GM06990 (cell line): ENCODE data around the gene CTDP1.
A peak's percentile ranks its signal among the peaks of the same experiment; 100 is the strongest.
"Not testable (repeated sequence)": the region's sequence is repeated elsewhere in the genome, so short reads cannot be mapped to it uniquely, and the experiment has no call there.

Experiments
- DNase-seq: peaks from one replicate; pipeline ENCODE4 v3.0.0-alpha.2; 2011; ENCODE audit not compliant: insufficient read length; ENCODE audit errors: extremely low read depth
- H3K27me3 ChIP-seq: replicated peaks from 2 replicates; pipeline ENCODE4 v1.6.0; 2011; ENCODE audit warnings: low read length; ENCODE audit not compliant: control insufficient read depth, insufficient read depth
- H3K36me3 ChIP-seq: 2 replicates; pipeline ENCODE4 v1.5.1; 2011; ENCODE audit warnings: low read length; ENCODE audit not compliant: control insufficient read depth, insufficient read depth
- H3K4me3 ChIP-seq: replicated peaks from 2 replicates; pipeline ENCODE4 v1.5.1; 2011; ENCODE audit warnings: low read depth, mild to moderate bottlenecking, control low read depth, low read length
- TF ChIP-seq, protein P1 (sequence below): IDR thresholded peaks from 2 replicates; pipeline ENCODE4 v1.5.1; 2011; ENCODE audit warnings: low read length, control low read depth, mild to moderate bottlenecking, inconsistent platforms; ENCODE audit not compliant: insufficient read depth, poor library complexity, severe bottlenecking

The CTDP1 gene

DNA sequence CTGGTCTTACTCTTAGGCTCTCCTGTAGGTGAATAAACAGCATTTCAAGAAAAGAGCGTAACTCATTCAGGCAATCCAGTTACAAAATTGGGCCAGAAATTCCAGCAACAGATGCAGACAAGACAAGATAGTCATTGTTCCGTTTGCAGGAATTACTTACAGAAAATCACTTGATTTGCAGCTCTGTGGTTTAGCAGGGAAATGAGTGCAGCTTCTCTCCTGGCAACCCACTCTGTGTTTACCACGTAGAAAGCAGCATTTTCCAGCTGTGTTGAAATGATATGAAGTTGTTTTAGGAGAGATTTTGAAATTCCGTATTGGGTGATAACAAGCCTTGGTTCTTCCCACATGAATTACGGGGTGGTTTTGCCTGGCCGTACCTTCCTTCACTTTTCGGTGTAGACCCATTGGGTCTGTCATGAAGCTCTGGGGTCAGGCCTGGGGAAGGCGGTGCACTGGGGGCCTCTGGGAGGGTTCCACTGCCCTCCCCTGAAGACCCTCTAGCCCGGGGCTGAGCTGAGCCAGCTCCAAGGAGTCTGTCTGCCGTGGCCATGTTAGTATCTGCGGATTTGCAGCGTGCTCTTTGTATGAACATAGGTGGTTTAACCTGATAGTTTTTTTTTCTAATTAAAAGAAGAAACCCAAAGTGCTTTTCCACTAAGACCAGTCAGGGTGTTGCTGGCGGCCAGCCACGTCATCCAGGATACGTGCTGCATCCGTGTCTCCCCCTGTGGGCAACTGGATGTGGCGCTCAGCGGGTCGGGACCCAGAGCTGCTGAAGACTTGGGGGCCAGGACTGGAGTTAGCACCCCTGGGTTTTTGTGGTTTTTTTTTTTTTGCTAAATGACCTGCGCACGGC, 59.2 kb downstream of the CTDP1 start:
- TF ChIP-seq, protein P1, sequence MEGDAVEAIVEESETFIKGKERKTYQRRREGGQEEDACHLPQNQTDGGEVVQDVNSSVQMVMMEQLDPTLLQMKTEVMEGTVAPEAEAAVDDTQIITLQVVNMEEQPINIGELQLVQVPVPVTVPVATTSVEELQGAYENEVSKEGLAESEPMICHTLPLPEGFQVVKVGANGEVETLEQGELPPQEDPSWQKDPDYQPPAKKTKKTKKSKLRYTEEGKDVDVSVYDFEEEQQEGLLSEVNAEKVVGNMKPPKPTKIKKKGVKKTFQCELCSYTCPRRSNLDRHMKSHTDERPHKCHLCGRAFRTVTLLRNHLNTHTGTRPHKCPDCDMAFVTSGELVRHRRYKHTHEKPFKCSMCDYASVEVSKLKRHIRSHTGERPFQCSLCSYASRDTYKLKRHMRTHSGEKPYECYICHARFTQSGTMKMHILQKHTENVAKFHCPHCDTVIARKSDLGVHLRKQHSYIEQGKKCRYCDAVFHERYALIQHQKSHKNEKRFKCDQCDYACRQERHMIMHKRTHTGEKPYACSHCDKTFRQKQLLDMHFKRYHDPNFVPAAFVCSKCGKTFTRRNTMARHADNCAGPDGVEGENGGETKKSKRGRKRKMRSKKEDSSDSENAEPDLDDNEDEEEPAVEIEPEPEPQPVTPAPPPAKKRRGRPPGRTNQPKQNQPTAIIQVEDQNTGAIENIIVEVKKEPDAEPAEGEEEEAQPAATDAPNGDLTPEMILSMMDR: no peak
- Histone ChIP-seq H3K27me3 (no peaks in the 10 kb centered on the region), H3K36me3 (peaks cover 17% of the 10 kb centered on the region), H3K4me3 (no peak overlapping the region)
- DNase-seq: no peak

DNA sequence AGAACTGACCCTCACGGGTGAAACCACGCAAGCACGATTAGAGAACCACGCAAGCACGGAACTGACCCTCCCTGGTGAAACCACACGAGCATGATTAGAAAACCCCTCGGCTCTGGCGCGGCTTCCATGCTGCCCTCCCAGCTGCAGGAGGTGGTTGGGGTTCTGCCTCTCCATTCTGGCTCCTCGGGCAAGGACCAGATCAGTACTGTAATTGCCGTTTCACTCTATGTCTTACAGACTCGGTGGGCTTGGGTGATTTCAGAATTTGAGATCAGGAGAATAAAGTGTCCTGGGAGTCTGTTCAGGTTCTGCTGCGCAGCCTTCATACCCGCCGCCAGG, 59.8 kb downstream of the CTDP1 start:
- peaks cover 17% of the 10 kb centered on the region for H3K36me3 ChIP-seq
- H3K27me3 ChIP-seq: no peaks in the 10 kb centered on the region
- no peak for DNase-seq
- TF ChIP-seq, protein P1: no peak
- no peak overlapping the region for H3K4me3 ChIP-seq

GRCh38 chr18:79740047-79740446, 60.4 kb downstream of the CTDP1 start:
- not testable (repeated sequence) for H3K27me3 ChIP-seq, DNase-seq, H3K4me3 ChIP-seq
- H3K36me3 ChIP-seq: peaks cover 17% of the 10 kb centered on the region

DNA sequence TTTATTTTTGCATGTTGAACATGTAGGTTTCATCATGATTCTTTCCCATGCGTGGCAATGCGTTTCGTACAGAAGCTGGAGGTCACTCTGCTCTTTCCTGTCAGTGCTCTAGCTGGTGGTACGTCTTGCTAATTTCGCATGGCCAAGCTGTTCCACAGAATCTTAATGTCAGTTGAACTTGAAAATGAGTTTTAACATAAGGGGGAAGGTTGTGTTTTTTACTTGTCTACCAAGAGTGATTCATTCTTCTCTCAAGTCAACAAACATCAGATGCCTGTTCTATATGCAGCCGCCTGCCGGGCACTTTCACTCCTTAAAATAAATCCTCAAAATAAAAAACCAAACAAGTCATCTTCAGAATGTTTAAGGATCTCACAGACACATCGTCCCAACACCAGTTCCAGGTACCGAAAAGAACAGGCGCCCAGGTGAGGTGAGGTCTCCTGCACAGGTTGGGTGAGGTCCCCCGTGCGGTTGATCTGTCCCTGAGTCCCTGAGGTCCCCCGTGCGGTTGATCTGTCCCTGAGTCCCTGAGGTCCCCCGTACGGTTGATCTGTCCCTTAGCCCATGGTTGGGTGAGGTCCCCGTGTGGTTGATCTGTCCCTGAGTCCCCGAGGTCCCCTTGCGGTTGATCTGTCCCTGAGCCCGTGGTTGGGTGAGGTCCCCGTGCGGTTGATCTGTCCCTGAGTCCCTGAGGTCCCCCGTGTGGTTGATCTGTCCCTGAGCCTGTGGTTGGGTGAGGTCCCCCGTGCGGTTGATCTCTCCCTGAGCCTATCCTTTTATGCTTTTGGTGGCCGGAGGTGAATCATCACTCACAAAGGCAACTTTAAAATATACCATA, 61.1 kb downstream of the CTDP1 start:
- H3K4me3 ChIP-seq: no peak overlapping the region
- TF ChIP-seq, protein P1: no peak
- peaks cover 12% of the 10 kb centered on the region for H3K36me3 ChIP-seq
- peak; percentile 48 for DNase-seq
- H3K27me3 ChIP-seq: no peaks in the 10 kb centered on the region

DNA sequence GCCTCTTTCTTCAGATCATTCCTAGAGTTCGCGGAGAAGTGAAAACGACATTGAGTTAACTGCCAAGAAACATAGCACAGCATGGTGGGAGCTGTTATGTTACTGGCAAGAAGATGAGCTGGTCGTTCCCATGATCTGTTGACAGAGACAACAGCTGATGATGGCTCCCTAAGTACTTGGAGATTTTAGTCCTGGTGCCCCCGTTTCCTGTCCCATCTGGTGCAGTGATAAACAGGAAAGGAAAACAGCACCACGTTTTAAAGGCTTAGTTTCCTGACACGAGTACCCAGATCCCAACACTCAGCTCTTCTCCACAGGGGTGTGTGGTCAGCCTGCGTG, 61.7 kb downstream of the CTDP1 start:
- no peak for DNase-seq
- Histone ChIP-seq H3K36me3 (peaks cover 10% of the 10 kb centered on the region), H3K4me3 (no peak overlapping the region), H3K27me3 (no peaks in the 10 kb centered on the region)
- TF ChIP-seq, protein P1: no peak

DNA sequence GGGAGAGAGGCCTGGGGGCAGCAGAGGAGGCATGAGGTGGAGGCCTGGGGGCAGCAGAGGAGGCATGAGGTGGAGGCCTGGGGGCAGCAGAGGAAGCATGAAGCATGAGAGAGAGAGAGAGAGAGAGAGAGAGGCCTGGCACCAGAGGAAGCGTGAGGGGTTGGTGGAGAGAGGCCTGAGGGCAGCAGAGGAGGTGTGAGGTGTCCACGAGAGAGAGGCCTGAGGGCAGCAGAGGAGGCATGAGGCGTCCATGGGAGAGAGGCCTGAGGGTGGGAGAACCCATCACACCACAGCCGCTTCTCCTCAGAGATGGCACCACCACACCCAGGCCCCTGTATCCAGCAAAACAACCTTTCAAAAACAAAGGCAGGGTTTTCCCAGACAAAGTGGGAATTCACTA, 62.5 kb downstream of the CTDP1 start:
- Histone ChIP-seq H3K36me3 (peaks cover 4% of the 10 kb centered on the region), H3K27me3 (no peaks in the 10 kb centered on the region), H3K4me3 (no peak overlapping the region)
- DNase-seq: no peak
- TF ChIP-seq, protein P1: no peak
